ENCODE measurements around the gene LUZP2. TPM values are rescaled to one million over a fixed set of nuclear protein-coding genes. Genes with fewer than 3 reads are reported as not detected.

Gene LUZP2
- total and polyA plus RNA-seq, 2 of the 8 experiments (the other 6 are each of a cell fraction or from before 2014, with no cell fraction given), result 0.79 to 1.5 TPM

DNA sequence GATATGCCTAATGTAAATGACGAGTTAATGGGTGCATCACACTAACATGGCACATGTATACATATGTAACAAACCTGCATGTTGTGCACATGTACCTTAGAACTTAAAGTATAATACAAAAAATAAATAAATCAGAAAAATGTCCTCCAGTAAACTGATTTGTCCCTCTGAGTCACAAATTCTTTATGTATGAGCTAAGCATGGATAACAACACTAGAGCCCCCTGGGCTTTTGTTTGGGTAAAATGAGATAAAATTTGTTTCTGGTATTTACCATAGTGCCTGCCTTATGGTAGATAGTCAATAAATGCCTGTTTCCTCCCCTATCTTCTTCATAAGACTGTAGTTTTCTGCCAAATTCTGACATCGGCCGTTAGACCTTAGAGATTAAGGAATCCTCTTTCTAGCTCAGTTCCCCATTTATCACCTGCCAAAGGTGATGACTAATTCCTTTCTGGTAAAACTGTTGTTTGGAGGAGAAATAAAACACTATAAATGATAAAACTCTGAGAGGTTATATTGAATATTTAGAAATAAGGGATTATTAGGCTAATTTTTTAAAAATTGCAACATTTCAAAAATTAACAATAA is 43.6 kb upstream of the LUZP2 start:
- TF ChIP-seq FOSL1 (IDR thresholded peaks at IDR 0.05; ENCODE audit: insufficient read depth, low read depth, low read length), result no peak
- no peak for TF ChIP-seq SIN3A (conservative IDR thresholded peaks at IDR 0.05 in 1 of 2, IDR thresholded peaks at IDR 0.05 in 1 of 2; ENCODE audit: low read depth in 1 of 2, low read length in 2 of 2)
- TF ChIP-seq TBP (IDR thresholded peaks at IDR 0.05; ENCODE audit: low read depth, low read length), result no peak
- no peak for TF ChIP-seq POU5F1 (IDR thresholded peaks at IDR 0.05; ENCODE audit: low read depth, low read length)
- no peak for TF ChIP-seq SIX5 (IDR thresholded peaks at IDR 0.05; ENCODE audit: low read depth, low read length)
- TF ChIP-seq EP300 (IDR thresholded peaks at IDR 0.05; ENCODE audit: borderline replicate concordance in 1 of 2, low read depth in 2 of 2, low read length in 2 of 2), result no peak
- no peak for TF ChIP-seq SUZ12 (IDR thresholded peaks at IDR 0.05; ENCODE audit: low read length)
- no peak for TF ChIP-seq ATF3 (IDR thresholded peaks at IDR 0.05; ENCODE audit: insufficient read depth, low read depth, low read length)
- TF ChIP-seq CTBP2 (IDR thresholded peaks at IDR 0.05; ENCODE audit: borderline replicate concordance, insufficient read depth, insufficient read length, low read length), result no peak
- no peak for TF ChIP-seq CTCF (IDR thresholded peaks at IDR 0.05; ENCODE audit: control extremely low read depth in 1 of 3, insufficient read depth in 1 of 3, low read depth in 1 of 3, low read length in 3 of 3)
- no peak overlapping the region for H2BK15ac ChIP-seq (ENCODE audit: low read length)
- H4K8ac ChIP-seq (ENCODE audit: extremely low read depth, insufficient read depth, low read length), result no peak overlapping the region
- H3K79me1 ChIP-seq (ENCODE audit: low read depth, low read length), result no peaks in the 10 kb centered on the region
- DNase-seq (ENCODE audit: low read depth in 1 of 2, low spot score in 2 of 2) (no peak), FAIRE-seq (no peak)
- 86% methylated on average over 2 of the region's 3 CpGs; no CpG with 5 or more reads in 1 of the 2 experiments for whole genome bisulfite sequencing, 2 experiments (ENCODE audit: extremely low coverage in 1 of 2, insufficient coverage in 1 of 2, insufficient read length in 1 of 2, insufficient replicate concordance in 2 of 2, low coverage in 1 of 2, low lambda C conversion rate in 2 of 2, missing lambda C conversion rate in 1 of 2)
- ChIA-PET POLR2A (ENCODE audit: partially characterized antibody) (no interaction called here), CTCF (ENCODE audit: partially characterized antibody) (no interaction called here)
- H3K9me3 ChIP-seq (ENCODE audit: insufficient read depth in 2 of 2, low read depth in 1 of 2, low read length in 1 of 2), result no peaks in the 10 kb centered on the region
- no peaks in the 10 kb centered on the region for H3K79me2 ChIP-seq (ENCODE audit: control insufficient read depth in 1 of 2, insufficient read depth in 2 of 2, low read length in 2 of 2)
- H2BK120ac ChIP-seq (replicated peaks; ENCODE audit: low read depth, low read length), result no peak overlapping the region
- H2AFZ ChIP-seq (ENCODE audit: low read length), result no peak overlapping the region
- H3K9ac ChIP-seq (replicated peaks in 1 of 4; ENCODE audit: extremely low read depth in 1 of 4, low read depth in 3 of 4, low read length in 3 of 4), result no peak overlapping the region
- no peak overlapping the region for H3K4me2 ChIP-seq (ENCODE audit: insufficient read depth in 1 of 2, low read depth in 2 of 2, low read length in 2 of 2)
- no peak overlapping the region for H3K18ac ChIP-seq (ENCODE audit: extremely low read depth, low read length)
- H4K91ac ChIP-seq (replicated peaks; ENCODE audit: insufficient read length, low read length), result no peak overlapping the region
- H4K5ac ChIP-seq (ENCODE audit: insufficient read length, low read depth, low read length), result no peak overlapping the region
- no peak overlapping the region for H2BK20ac ChIP-seq (ENCODE audit: low read length)
- H3K23me2 ChIP-seq (ENCODE audit: low read depth, low read length), result no peaks in the 10 kb centered on the region
- no peak overlapping the region for H3K4me3 ChIP-seq (ENCODE audit: extremely low read depth in 1 of 4, insufficient read depth in 2 of 4, low read depth in 3 of 4, low read length in 4 of 4)
- H2BK5ac ChIP-seq (ENCODE audit: low read depth, low read length), result no peak overlapping the region
- no peak overlapping the region for H3K27ac ChIP-seq (ENCODE audit: low read depth, low read length)
- no peaks in the 10 kb centered on the region for H3K27me3 ChIP-seq (replicated peaks in 1 of 4; ENCODE audit: control insufficient read depth in 3 of 4, extremely low read depth in 1 of 4, insufficient read depth in 3 of 4, low read length in 3 of 4)
- H4K20me1 ChIP-seq (replicated peaks in 1 of 2; ENCODE audit: control insufficient read depth in 1 of 2, insufficient read depth in 2 of 2, low read length in 2 of 2), result no peaks in the 10 kb centered on the region
- H3K23ac ChIP-seq (ENCODE audit: insufficient read length), result no peak overlapping the region
- no peak overlapping the region for H2BK12ac ChIP-seq (ENCODE audit: low read depth, low read length)
- H3K36me3 ChIP-seq (ENCODE audit: control insufficient read depth in 2 of 4, insufficient read depth in 4 of 4, low read length in 3 of 4), result no peaks in the 10 kb centered on the region
- H3K14ac ChIP-seq (ENCODE audit: insufficient read length), result no peak overlapping the region
- H3K4ac ChIP-seq (replicated peaks; ENCODE audit: insufficient read length, low read depth, low read length), result no peak overlapping the region
- H3K4me1 ChIP-seq (replicated peaks in 1 of 4; ENCODE audit: control insufficient read depth in 3 of 4, insufficient read depth in 4 of 4, low read length in 3 of 4), result peaks cover 0 to 2% (median 0%) of the 10 kb centered on the region in 4 experiments; a peak in 1 of 7 replicates
- no peak overlapping the region for H2AK5ac ChIP-seq (ENCODE audit: low read depth, low read length)
- H3K56ac ChIP-seq (replicated peaks; ENCODE audit: insufficient read length, low read depth, low read length), result no peak overlapping the region

All from H1 (cell line).